NCI-H2081 (cell line): ENCODE results near the gene AQP4.

Experiments used
- DNase-seq, 2 experiments: peaks; one replicate each; lab custom pipeline; 2025; lab: John Stamatoyannopoulos, UW

The AQP4 gene

GRCh38 chr18:26839609-26840008 is 25.9 kb downstream of the AQP4 start:
- DNase-seq: no peak

- DNase-seq: no peak
These were observed 33.2 kb downstream of the AQP4 start for GRCh38 chr18:26832302-26832701.

- no peak for DNase-seq
These were observed 37.9 kb downstream of the AQP4 start for GRCh38 chr18:26827581-26827980.

- DNase-seq: no peak
These were observed 38.8 kb downstream of the AQP4 start for GRCh38 chr18:26826656-26827235.

- no peak for DNase-seq
These were observed 44.3 kb downstream of the AQP4 start for GRCh38 chr18:26821181-26821580.

- DNase-seq: no peak
These were observed 46.5 kb downstream of the AQP4 start for GRCh38 chr18:26819046-26819445.

GRCh38 chr18:26818461-26818860 is 47.0 kb downstream of the AQP4 start:
- DNase-seq: no peak

- DNase-seq: peak; percentile 46 to 78
These were observed 52.5 kb downstream of the AQP4 start for GRCh38 chr18:26813043-26813442.

GRCh38 chr18:26812462-26812861 is 53.0 kb downstream of the AQP4 start:
- DNase-seq: no peak

- no peak for DNase-seq
These were observed 56.2 kb downstream of the AQP4 start for GRCh38 chr18:26809346-26809745.

- DNase-seq: no peak
These were observed 59.3 kb downstream of the AQP4 start for GRCh38 chr18:26806224-26806623.

- peak; percentile 42 to 43 for DNase-seq
These were observed 61.0 kb downstream of the AQP4 start for GRCh38 chr18:26804519-26804918.

- DNase-seq: no peak
These were observed 61.9 kb downstream of the AQP4 start for GRCh38 chr18:26803643-26804042.

- no peak for DNase-seq
These were observed 62.9 kb downstream of the AQP4 start for GRCh38 chr18:26802330-26803200.
